IMR-90 (cell line): ENCODE data around the gene MAGI3.

Experiments used
- BHLHE40 ChIP-seq: fragments of 150-350 bp; IDR thresholded peaks from 2 replicates; pipeline ENCODE4 v1.6.1; 2016; ENCODE audit warnings: mild to moderate bottlenecking, low read depth, low read length
- CEBPB ChIP-seq: IDR thresholded peaks from 2 replicates; pipeline ENCODE4 v1.6.1; 2012; ENCODE audit warnings: low read depth, low read length, improper control_type of control experiment
- CHD1 ChIP-seq: IDR thresholded peaks from 2 replicates; pipeline ENCODE4 v1.6.1; 2012; ENCODE audit warnings: low read depth, low read length, improper control_type of control experiment
- CTCF ChIP-seq: conservative IDR thresholded peaks from 2 replicates; pipeline ENCODE4 v1.5.1; 2012; ENCODE audit warnings: mild to moderate bottlenecking, low read depth, low read length, improper control_type of control experiment
- ELK1 ChIP-seq: fragments of 150-350 bp; IDR thresholded peaks from 2 replicates; pipeline ENCODE4 v1.6.1; 2016; ENCODE audit warnings: low read depth, mild to moderate bottlenecking, low read length, moderate library complexity, borderline replicate concordance
- MAFK ChIP-seq: IDR thresholded peaks from 2 replicates; pipeline ENCODE4 v1.6.1; 2012; ENCODE audit warnings: low read depth, low read length, improper control_type of control experiment
- MAZ ChIP-seq: IDR thresholded peaks from 2 replicates; pipeline ENCODE4 v1.6.1; 2012; ENCODE audit warnings: low read depth, mild to moderate bottlenecking, low read length, improper control_type of control experiment, moderate library complexity, borderline replicate concordance
- MXI1 ChIP-seq: IDR thresholded peaks from 2 replicates; pipeline ENCODE4 v1.6.1; 2012; ENCODE audit warnings: low read depth, mild to moderate bottlenecking, low read length, moderate library complexity, borderline replicate concordance
- POLR2A ChIP-seq: IDR thresholded peaks from 2 replicates; pipeline ENCODE4 v1.6.1; 2012; ENCODE audit warnings: mild to moderate bottlenecking, low read depth, low read length
- RAD21 ChIP-seq: IDR thresholded peaks from 2 replicates; pipeline ENCODE4 v1.6.1; 2012; ENCODE audit warnings: low read length, improper control_type of control experiment
- RCOR1 ChIP-seq: IDR thresholded peaks from 2 replicates; pipeline ENCODE4 v1.6.1; 2012; ENCODE audit warnings: mild to moderate bottlenecking, low read length, improper control_type of control experiment; ENCODE audit not compliant: insufficient replicate concordance
- RFX5 ChIP-seq: IDR thresholded peaks from 2 replicates; pipeline ENCODE4 v1.8.0; 2012; ENCODE audit warnings: low read depth, mild to moderate bottlenecking, low read length, moderate library complexity
- SMC3 ChIP-seq: fragments of 150-350 bp; IDR thresholded peaks from 2 replicates; pipeline ENCODE4 v1.6.1; 2016; ENCODE audit warnings: low read depth, mild to moderate bottlenecking, antibody characterized with exemption, low read length, moderate library complexity
- TF ChIP-seq, protein P1 (sequence below): fragments of 150-350 bp; IDR thresholded peaks from 2 replicates; pipeline ENCODE4 v1.6.1; 2017; ENCODE audit warnings: mild to moderate bottlenecking, antibody characterized with exemption, low read length, low read depth

DNA sequence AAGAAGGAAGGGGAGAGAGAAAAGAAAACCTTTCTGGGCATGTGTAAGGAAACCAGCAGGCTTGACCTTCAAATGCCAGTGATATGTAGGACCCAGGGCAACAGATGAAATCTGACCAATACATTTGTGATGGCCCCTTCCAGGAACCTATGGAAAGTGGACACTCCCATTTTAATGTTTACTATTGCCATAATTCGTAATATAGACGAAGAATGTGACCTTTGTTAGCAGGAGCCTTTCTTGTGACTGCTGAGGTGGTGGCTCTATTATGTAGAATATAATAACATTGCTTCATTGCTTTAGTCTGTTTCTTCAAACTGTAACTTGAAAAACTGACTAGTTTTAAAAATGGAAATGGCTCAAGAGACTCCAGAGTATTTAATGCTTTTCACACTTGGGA, 150.8 kb downstream of the MAGI3 start:
- TF ChIP-seq RAD21 = no peak
- no peak for TF ChIP-seq BHLHE40
- TF ChIP-seq CTCF = no peak
- TF ChIP-seq, protein P1, sequence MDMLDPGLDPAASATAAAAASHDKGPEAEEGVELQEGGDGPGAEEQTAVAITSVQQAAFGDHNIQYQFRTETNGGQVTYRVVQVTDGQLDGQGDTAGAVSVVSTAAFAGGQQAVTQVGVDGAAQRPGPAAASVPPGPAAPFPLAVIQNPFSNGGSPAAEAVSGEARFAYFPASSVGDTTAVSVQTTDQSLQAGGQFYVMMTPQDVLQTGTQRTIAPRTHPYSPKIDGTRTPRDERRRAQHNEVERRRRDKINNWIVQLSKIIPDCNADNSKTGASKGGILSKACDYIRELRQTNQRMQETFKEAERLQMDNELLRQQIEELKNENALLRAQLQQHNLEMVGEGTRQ = no peak
- TF ChIP-seq RCOR1 = no peak
- no peak for TF ChIP-seq MAZ
- TF ChIP-seq POLR2A = no peak
- no peak for TF ChIP-seq CEBPB
- TF ChIP-seq MXI1 = no peak
- TF ChIP-seq SMC3 = no peak
- no peak for TF ChIP-seq RFX5
- TF ChIP-seq ELK1 = no peak
- TF ChIP-seq CHD1 = no peak
- no peak for TF ChIP-seq MAFK
